GM19452 (cell line): ENCODE measurements around the gene HMGB1.

ENCODE experiments used
- ATAC-seq: cut with Tn5 transposase; IDR thresholded peaks from one replicate; pipeline ENCODE4 v1.9.1; 2021; ENCODE audit not compliant: unreplicated experiment

The HMGB1 gene

GRCh38 chr13:30435911-30436451 lies 29.8 kb downstream of the HMGB1 start:
- no peak for ATAC-seq

- no peak for ATAC-seq
Observed at GRCh38 chr13:30431269-30431940, 34.3 kb downstream of the HMGB1 start.

- ATAC-seq: peak; percentile 62
Observed at GRCh38 chr13:30429721-30430694, 35.7 kb downstream of the HMGB1 start.

GRCh38 chr13:30429235-30429634 lies 36.5 kb downstream of the HMGB1 start:
- ATAC-seq: no peak

GRCh38 chr13:30423891-30424290 lies 41.8 kb downstream of the HMGB1 start:
- ATAC-seq: no peak

- peak; percentile 62 for ATAC-seq
Observed at GRCh38 chr13:30422054-30422839, 43.5 kb downstream of the HMGB1 start, which contains the start of gene UBE2L5. Gene UBE2L5, plus strand, starts transcription at chr13:30422493. Its CDS starts 5,498 bp downstream, at chr13:30427991.

- no peak for ATAC-seq
Observed at GRCh38 chr13:30421093-30422053, 44.4 kb downstream of the HMGB1 start.

- ATAC-seq: no peak
Observed at GRCh38 chr13:30418717-30419459, 46.8 kb downstream of the HMGB1 start.

- ATAC-seq: no peak
Observed at GRCh38 chr13:30418075-30418716, 47.5 kb downstream of the HMGB1 start.

- no peak for ATAC-seq
Observed at GRCh38 chr13:30416471-30416870, 49.3 kb downstream of the HMGB1 start.

GRCh38 chr13:30415430-30416030 lies 50.2 kb downstream of the HMGB1 start:
- peak; percentile 86 for ATAC-seq

GRCh38 chr13:30413842-30414241 lies 51.9 kb downstream of the HMGB1 start:
- no peak for ATAC-seq

- no peak for ATAC-seq
Observed at GRCh38 chr13:30412346-30412745, 53.4 kb downstream of the HMGB1 start.

- ATAC-seq: no peak
Observed at GRCh38 chr13:30410705-30411125, 55.0 kb downstream of the HMGB1 start.

GRCh38 chr13:30409886-30410704 lies 55.6 kb downstream of the HMGB1 start:
- ATAC-seq: no peak

GRCh38 chr13:30408319-30409101 lies 57.2 kb downstream of the HMGB1 start:
- ATAC-seq: peak; percentile 92
